GM23338 (cell line): ENCODE results near the gene VENTX.

ENCODE experiments used
- CREB1 ChIP-seq: fragments of 250-450 bp; sonication (Bioruptor Pico); IDR thresholded peaks from 2 replicates; pipeline ENCODE4 v1.5.0; 2020; ENCODE audit warnings: low read depth, mild to moderate bottlenecking, moderate library complexity
- EZH2 ChIP-seq: fragments of 200-600 bp; sonication (generic); IDR thresholded peaks from one replicate; pipeline ENCODE4 v1.8.0; 2017; ENCODE audit warnings: antibody characterized with exemption, mild to moderate bottlenecking, low read depth; ENCODE audit not compliant: unreplicated experiment
- EZH2phosphoT487 ChIP-seq: fragments of 200-600 bp; sonication (generic); IDR thresholded peaks from one replicate; pipeline ENCODE4 v1.8.1; 2018; ENCODE audit warnings: antibody characterized with exemption; ENCODE audit not compliant: unreplicated experiment
- JUNB ChIP-seq: IDR thresholded peaks from one replicate; pipeline ENCODE4 v1.6.1; 2016; ENCODE audit warnings: antibody characterized with exemption; ENCODE audit not compliant: unreplicated experiment
- POLR2AphosphoS5 ChIP-seq: IDR thresholded peaks from 2 replicates; pipeline ENCODE4 v1.6.1; 2016; ENCODE audit warnings: antibody characterized with exemption, low read depth
- ZNF114 ChIP-seq: fragments of 250-450 bp; sonication (Bioruptor Pico); IDR thresholded peaks from 2 replicates; pipeline ENCODE4 v1.5.0; 2020; ENCODE audit warnings: mild to moderate bottlenecking, moderate library complexity
- TF ChIP-seq, protein P1 (sequence below), 2 experiments: fragments of 200-600 bp in 1 of 2; sonication (generic) in 1 of 2; conservative IDR thresholded peaks; 2 replicates each; pipeline versions ENCODE4 v1.5.1 to v1.6.1; 2016 to 2017; ENCODE audit warnings: antibody characterized with exemption in 2 of 2, low read depth in 2 of 2, mild to moderate bottlenecking in 2 of 2, moderate library complexity in 1 of 2
- TF ChIP-seq, protein P2 (sequence below): IDR thresholded peaks from 2 replicates; pipeline ENCODE4 v1.6.1; 2016; ENCODE audit warnings: antibody characterized with exemption
- TF ChIP-seq, protein P3 (sequence below): IDR thresholded peaks from one replicate; pipeline ENCODE4 v1.6.1; 2018; ENCODE audit warnings: antibody characterized with exemption; ENCODE audit not compliant: unreplicated experiment

DNA sequence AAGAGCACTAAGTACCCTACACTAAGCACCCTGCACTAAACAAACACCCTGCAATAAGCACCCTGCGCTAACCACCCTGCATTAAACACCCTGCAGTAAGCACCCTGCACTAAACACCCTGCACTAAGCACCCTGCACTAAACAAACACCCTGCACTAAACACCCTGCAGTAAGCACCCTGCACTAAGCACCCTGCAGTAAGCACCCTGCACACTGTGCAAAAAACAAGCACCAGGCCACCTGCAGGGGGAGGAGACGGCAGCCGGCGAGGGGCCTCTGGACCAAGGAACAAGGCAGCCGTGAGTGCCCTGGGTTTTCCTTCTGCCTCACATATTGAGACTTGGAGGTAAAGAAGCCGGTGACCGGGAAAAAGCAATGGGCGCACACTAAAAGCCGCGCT lies 47.4 kb upstream of the VENTX start:
- no peak for TF ChIP-seq EZH2
- TF ChIP-seq ZNF114 = no peak
- TF ChIP-seq, protein P1, sequence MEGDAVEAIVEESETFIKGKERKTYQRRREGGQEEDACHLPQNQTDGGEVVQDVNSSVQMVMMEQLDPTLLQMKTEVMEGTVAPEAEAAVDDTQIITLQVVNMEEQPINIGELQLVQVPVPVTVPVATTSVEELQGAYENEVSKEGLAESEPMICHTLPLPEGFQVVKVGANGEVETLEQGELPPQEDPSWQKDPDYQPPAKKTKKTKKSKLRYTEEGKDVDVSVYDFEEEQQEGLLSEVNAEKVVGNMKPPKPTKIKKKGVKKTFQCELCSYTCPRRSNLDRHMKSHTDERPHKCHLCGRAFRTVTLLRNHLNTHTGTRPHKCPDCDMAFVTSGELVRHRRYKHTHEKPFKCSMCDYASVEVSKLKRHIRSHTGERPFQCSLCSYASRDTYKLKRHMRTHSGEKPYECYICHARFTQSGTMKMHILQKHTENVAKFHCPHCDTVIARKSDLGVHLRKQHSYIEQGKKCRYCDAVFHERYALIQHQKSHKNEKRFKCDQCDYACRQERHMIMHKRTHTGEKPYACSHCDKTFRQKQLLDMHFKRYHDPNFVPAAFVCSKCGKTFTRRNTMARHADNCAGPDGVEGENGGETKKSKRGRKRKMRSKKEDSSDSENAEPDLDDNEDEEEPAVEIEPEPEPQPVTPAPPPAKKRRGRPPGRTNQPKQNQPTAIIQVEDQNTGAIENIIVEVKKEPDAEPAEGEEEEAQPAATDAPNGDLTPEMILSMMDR (conservative IDR thresholded peaks at IDR 0.05; ENCODE audit: low read depth in 2 of 2) = no peak
- TF ChIP-seq, protein P2, sequence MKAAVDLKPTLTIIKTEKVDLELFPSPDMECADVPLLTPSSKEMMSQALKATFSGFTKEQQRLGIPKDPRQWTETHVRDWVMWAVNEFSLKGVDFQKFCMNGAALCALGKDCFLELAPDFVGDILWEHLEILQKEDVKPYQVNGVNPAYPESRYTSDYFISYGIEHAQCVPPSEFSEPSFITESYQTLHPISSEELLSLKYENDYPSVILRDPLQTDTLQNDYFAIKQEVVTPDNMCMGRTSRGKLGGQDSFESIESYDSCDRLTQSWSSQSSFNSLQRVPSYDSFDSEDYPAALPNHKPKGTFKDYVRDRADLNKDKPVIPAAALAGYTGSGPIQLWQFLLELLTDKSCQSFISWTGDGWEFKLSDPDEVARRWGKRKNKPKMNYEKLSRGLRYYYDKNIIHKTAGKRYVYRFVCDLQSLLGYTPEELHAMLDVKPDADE = no peak
- TF ChIP-seq, protein P3, sequence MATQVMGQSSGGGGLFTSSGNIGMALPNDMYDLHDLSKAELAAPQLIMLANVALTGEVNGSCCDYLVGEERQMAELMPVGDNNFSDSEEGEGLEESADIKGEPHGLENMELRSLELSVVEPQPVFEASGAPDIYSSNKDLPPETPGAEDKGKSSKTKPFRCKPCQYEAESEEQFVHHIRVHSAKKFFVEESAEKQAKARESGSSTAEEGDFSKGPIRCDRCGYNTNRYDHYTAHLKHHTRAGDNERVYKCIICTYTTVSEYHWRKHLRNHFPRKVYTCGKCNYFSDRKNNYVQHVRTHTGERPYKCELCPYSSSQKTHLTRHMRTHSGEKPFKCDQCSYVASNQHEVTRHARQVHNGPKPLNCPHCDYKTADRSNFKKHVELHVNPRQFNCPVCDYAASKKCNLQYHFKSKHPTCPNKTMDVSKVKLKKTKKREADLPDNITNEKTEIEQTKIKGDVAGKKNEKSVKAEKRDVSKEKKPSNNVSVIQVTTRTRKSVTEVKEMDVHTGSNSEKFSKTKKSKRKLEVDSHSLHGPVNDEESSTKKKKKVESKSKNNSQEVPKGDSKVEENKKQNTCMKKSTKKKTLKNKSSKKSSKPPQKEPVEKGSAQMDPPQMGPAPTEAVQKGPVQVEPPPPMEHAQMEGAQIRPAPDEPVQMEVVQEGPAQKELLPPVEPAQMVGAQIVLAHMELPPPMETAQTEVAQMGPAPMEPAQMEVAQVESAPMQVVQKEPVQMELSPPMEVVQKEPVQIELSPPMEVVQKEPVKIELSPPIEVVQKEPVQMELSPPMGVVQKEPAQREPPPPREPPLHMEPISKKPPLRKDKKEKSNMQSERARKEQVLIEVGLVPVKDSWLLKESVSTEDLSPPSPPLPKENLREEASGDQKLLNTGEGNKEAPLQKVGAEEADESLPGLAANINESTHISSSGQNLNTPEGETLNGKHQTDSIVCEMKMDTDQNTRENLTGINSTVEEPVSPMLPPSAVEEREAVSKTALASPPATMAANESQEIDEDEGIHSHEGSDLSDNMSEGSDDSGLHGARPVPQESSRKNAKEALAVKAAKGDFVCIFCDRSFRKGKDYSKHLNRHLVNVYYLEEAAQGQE = no peak
- no peak for TF ChIP-seq EZH2phosphoT487
- TF ChIP-seq POLR2AphosphoS5 = no peak
- TF ChIP-seq JUNB = no peak
- TF ChIP-seq CREB1 (CRISPR knock-in tag) = no peak
